Islet precursor cell (in vitro differentiated cells): ENCODE measurements around the gene CYB5D1.

Experiments
- DNase-seq: peaks from one replicate; pipeline ENCODE4 v3.0.0-alpha.2; 2018

CYB5D1 gene

DNA sequence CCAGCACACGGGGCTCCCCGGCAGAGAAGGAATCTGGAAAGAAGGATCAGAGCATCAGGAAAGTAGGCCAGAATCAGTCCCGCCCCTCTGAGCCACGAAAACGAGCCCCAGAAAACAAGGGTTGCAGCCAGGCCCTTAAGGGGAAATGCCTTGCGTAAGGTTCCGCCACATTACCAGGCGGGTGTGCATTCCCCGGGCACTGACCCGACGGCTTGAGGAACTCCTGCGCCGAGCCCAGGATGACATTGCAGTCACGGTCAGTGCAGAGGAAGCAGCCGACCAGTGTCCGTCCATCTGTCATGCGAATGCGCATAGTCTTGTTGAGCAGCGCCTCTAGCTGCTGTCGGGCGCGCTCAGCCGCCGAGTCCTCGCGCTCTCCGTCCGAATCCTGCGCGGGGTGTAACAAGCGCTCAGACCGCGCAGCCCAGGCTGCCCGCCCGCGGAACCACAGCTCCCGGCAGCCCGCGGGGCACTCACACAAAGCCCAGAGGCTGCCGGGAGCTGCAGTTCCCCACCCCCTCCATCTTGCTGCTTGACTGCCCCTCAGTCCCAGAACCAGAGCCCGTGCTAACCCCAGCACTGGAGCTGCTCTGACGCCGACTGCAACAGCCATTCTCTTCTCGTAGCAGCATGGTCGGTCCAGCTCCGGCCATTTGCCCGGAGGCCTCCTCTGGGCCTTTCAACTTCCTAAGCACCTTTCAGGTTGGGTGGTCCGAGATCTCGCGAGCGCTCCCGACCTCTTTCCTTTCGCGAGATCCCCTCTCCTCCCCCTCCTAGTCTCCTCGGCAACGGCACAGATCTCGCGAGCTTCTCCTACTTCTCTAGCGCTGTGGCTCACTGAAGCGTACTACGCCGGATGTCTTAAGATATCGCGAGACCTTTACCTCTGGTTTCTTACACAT is 741 bp upstream of the CYB5D1 start, which contains the start of gene NAA38:
Gene NAA38, minus strand, starts transcription at position 749 of the 902 bp plus-strand sequence. Its CDS starts 96 bp downstream, at position 653.
- DNase-seq = peak; percentile 100

DNA sequence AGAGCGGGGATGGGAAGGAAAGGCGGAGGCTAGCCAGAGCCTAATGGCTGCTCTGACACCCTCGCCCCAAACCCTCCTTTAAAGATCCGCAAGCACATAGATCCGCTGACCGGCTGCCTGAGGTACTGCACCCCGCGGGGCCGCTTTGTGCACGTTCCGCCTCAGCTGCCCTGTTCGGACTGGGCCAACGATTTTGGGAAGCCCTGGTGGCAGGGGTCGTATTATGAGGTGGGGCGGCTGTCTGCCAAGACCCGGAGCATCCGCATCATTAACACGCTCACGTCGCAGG is 663 bp downstream of the CYB5D1 start:
- DNase-seq = peak; percentile 87

DNA sequence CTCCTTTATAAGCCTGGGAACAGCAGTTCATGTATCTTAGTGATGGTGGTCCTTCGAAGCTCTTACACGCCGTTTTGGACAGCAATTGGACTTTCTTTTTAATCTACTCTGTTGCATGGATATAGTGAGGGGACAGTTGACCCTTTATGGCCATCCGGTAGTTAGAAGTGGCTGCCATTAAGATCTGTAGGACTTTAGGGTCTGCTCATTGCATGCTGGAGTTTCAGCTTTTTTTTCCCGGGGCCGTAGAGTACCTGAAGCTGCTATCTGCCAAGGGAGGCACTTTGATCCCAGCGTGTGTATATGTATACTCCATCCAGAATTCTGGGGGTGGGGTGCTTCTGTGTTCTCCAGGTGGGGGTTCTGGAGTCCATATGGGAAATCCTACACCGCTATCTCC is 1.2 kb downstream of the CYB5D1 start:
- DNase-seq = no peak

DNA sequence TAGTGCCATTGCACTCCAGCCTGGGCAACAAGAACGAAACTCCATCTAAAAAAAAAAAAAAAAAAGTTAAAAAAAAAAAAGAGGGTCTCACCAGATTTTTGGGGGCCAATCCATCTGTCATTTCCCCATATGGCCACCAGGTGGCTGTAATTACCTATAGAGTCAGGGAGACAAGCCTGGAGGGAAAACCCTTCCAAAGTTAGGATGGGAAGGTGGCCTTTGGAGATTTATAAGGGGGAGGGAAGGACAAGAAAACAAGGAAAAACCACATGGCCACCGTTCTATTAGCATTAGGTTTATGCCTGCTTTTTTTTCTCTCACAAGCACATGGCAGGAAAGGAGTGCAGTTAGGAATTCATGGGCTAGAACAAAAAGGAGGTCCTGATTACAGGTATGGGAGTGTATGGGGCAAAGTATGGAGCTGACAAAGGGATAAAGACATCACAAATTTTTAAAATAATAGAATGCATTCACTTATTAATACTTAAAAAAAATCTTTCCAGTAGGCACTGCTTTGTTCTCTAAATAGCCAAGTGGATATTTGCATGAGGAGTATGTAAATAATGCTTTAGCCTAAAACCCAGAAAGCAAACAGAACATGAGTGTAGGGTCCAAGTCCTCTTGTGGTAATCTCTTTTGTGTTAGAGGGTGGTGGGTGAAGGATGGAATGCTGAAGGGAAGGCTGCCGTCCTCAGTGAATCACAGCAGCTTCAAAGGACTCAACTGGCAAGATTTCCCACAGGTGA is 5.1 kb downstream of the CYB5D1 start:
- DNase-seq = peak; percentile 62

DNA sequence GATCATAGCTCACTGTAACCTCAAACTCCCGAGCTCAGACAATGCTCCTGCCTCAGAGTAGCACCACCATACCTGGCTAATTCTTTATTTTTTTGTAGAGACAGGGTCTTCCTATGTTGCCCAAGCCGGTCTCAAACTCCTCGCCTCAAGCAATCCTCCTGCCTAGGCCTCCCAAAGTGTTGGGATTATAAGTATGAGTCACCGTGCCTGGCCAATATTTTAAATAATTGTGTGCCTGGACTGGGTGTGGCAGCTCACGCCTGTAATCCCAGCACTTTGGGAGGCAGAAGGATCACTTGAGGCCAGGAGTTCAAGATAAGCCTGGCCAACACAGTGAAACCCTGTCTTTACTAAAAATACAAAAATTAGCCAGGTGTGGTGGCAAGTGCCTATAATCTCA is 6.6 kb downstream of the CYB5D1 start:
- DNase-seq = peak; percentile 24

DNA sequence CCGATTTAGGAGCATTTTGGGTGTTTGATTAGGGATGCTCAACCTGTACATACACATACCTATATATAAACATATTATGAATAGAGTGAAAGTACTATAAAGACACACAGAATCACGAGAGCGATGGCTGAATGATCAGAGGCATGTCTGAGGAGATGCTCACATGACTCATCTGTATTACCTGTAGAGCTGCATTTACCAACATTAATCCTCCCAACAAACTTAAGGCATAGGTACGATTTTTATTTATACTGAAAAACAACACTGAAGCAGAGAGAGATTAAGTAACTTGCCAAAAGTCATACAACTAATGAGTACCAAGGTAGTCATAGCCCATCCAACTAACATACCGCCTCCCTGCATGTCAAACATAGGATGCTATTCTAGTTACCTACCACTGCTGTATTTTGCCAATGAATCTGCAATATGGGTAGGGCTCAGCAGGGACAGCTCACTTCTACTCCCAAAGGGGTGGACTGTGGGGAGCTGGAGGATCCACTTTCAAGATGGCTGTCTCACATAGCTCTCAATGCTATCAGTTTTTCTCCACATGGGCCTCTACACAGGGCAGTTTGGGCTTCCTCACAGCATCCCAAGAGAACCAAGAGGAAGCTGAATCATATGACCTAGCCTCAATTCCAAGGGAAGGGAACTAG is 7.3 kb downstream of the CYB5D1 start:
- DNase-seq = peak; percentile 21

DNA sequence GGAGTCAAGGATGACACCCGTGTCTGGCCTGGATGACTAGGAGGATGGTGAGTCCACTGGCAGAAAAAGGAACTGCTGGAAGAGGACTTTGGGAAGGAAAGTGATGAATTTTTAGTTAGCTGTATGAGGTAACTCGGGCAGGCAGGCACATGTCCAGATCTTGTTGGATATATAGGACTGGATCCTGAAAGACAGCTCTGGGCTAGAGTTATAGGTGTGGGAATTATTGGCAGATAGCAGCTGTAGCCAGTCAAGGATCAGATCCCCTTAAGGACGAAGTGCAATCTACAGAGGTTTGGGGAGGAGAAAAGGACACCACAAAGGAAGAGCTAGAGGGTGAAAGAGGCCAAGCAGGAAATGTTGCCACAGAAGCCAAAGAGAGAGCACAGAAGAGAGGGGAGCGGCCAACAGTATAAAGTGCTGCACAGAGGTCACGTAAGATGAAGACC is 10.1 kb downstream of the CYB5D1 start:
- DNase-seq = peak; percentile 49

DNA sequence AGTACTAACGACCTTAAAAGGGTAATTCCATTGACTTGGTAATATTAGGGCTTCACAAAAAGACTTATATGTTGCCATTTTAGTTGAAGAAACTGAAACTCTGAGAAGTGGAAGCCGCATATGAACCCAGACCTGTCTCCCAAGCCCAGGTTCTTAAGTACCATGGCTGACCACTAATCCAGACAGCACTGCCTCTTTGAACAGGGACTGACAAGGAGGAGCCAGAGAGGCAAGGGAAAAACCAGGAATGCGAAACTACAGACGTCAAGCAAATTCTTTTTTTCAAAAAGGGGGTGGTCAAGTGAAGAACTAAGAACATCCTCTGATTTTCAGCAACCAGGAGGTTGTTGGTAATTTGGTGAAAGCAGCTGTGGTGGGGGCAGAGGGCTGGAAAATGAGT is 15.2 kb downstream of the CYB5D1 start:
- DNase-seq = peak; percentile 59

DNA sequence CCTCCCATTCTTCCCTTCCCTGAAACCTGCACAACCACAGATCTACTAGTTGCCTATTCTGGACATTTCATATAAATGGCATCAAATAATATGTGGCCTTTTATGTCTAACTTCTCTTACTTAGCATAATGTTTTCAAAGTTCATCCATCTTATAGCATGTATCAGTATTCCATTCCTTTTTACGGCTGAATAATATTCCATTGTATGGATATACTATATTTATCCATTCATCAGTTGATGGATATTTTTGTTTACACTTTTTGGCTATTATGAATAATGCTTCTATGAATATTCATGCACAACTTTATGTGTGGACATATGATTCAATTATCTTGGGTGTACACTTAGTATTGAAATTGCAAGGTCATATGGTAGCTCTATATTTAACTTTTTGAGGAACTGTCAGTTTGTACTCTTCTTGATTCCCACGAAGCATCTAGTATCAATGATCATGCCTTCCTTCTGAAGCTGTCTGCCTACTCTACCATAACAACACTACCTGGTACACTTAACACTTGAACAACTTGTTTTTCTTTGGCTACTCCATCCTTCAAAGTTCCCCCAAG is 18.1 kb downstream of the CYB5D1 start:
- DNase-seq = no peak

DNA sequence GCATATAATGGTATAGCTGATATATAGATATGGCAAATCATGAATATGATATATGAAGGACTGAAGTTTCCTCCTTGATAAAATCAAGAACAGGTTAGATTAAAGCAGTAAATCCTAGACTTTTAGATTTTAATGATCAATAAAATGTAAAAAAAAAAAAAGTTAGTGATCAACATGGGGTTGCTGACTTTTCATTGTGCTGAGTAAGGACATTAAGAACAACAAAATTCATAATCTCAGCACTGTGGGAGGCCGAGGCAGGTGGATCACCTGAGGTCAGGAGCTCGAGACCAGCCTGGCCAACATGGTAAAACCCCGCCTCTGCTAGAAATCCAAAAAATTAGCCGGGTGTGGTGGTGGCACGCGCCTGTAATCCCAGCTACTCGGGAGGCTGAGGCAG is 20.4 kb downstream of the CYB5D1 start:
- peak; percentile 20 for DNase-seq

DNA sequence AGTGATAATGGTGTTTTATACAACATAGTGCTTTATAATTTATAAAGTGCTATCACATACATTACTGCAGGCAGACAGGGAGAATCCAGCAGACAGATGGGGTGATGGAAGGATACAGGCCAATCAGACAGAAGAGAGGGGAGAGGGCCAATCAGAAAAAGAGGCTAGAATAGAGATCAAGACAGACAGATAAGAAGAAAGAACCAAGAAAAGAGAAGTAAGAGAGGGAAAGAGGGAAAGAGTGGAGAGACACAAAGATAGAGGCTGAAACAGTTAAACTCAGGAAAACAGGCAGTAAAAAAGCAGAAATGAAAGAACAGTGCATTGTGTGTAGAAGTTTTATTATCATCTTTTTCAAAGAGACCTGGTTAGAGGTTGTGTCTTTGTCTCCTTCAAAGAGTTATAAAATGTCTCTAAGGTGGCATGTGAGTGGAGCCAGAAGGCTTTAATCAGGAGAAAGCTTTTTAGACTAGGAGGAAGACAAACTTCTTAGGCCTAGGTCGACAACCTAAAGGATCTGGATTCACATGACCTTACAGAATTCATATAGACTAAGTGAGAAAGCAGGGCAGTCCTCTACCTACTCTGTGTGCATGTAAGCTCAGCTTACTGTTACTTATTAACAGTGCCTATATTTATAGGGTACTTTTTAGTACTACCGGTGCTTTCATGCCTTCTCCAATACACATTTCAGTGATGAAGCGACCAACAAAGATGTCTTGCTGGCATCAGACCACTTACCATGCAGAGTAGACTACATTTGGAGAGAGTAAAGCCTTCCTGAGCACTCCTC is 22.5 kb downstream of the CYB5D1 start:
- peak; percentile 26 for DNase-seq

DNA sequence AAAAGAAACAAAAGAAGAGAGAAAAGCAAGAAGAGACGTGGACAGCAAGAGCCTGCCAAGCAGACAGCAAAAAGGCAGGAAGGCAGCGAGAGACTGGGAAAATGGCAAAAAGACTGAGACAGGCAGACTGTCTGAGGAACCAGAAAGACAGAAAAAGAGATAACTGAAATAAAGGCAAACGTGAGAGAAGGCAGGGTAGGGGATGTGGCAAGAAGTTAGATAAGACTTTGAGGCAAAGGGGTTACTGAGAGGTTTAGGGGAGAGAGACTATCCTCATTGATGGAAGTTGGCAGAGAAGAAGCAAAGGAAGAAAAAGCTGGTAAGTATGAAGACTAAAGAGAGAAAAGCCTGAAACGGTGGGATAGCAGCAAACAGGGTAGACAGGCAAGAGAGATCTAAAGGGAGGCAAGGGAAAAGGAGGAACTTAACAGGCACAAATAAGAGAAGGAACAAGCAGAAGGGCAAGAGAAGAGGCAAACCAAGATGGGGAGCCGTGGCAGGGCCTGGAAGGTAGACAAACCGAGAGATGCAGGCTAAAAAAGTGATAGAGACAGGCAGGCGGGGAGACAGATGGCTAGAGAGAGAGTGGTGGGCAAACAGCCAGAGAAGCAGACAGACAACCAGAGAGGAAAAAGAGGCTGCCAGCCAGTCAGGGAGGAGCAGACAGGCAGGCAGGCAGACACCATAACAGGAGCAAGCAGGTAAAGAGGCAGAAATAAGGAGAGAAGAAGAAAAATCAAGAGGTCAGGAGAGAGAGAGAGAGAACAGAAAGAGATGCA is 23.7 kb downstream of the CYB5D1 start:
- peak; percentile 35 for DNase-seq

DNA sequence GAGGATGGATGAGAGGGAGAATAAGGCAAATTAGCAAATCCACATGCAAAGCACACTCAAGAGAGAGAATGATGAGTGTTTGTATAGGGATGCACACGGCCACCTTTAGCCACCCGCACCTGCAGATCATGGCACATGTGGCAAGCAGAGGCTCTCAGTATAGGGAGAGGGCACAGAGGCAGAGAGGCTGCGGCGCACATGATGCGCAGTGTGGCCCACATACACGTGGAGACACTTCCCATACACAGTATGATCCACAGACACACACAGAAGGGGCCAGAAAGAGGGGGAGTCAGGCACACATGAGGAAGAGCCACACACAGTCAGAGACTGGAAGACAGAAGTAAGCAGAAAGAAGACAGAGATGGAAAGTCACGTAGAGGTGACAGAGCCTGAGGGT is 24.3 kb downstream of the CYB5D1 start:
- DNase-seq = peak; percentile 46

DNA sequence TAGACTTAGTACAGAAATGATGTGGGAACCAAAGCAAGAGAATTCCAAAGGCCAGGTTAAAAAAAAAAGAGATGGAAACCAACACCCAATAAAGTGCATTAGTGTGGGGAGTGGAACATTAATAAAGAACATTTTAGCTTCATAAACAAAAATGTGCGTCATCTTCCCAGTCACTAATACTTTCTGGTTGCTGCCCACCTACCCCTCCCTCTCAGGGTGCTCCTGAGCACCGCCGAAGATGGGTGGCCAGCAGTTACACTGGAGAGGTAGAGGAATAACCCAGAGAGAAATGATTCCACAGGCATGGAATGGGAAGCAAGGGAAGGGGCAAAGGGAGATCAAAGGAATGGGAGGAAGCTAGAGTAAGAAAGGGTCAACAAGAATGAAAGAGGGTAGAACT is 24.8 kb downstream of the CYB5D1 start:
- peak; percentile 41 for DNase-seq

DNA sequence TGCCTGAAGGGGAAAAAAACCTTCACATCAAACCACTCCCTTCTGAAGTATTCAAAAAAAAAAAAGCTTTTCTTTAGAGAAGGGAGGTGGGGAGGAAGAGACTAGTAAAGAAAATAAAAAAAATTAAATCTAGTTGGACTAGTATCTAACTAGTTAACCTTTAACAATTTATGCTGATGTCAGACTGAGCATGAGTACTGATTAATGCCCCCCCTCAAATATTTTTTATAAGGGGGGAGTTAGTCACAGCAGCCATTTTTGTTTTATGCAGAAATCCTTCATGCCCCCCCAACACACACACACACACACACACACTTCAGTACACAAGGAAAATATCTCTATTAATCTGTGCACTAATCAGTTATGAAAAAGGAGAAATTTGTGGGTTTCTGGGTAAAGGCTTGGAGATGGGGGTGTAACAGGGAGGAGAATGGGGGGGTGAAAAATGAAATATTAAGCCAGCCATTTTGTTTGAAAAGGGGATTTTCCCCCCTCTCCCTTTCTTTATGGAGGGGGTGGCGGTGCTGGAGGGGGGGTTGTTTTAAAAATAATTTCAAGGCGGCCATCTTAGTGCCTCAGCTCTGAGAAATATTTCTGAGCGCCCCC is 26.1 kb downstream of the CYB5D1 start:
- peak; percentile 15 for DNase-seq

DNA sequence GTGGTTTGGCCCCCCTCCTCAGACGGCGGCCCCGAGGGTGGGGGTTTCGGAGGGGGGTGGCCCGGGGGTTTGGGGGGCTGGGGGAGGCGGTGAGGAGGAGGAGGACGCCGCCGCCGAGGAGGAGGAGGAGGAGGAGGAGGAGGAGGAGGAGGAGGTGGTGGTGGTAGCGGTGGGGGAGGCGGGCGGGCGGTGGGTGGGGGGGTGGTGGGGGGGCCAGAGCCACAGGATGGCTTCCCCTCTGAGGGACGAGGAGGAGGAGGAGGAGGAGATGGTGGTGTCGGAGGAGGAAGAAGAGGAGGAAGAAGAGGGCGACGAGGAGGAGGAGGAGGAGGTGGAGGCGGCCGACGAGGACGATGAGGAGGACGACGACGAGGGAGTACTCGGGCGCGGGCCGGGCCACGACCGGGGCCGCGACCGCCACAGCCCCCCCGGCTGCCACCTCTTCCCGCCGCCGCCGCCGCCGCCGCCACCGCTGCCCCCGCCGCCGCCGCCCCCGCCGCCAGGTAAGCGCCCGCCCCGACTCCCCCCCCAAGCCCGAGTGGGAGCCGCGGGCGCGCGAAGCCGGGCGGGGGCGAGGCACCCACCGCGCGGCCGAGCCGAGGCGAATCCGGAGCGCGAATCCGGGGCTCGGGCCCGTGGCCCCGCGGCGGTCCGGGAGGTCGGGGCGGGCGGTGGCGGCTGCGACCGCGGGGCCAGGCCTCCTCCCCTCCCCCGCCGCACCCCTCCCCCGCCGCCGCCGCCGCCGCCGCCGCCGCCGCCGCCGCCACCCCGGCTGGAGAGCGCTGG is 27.0 kb downstream of the CYB5D1 start:
- DNase-seq = peak; percentile 58

DNA sequence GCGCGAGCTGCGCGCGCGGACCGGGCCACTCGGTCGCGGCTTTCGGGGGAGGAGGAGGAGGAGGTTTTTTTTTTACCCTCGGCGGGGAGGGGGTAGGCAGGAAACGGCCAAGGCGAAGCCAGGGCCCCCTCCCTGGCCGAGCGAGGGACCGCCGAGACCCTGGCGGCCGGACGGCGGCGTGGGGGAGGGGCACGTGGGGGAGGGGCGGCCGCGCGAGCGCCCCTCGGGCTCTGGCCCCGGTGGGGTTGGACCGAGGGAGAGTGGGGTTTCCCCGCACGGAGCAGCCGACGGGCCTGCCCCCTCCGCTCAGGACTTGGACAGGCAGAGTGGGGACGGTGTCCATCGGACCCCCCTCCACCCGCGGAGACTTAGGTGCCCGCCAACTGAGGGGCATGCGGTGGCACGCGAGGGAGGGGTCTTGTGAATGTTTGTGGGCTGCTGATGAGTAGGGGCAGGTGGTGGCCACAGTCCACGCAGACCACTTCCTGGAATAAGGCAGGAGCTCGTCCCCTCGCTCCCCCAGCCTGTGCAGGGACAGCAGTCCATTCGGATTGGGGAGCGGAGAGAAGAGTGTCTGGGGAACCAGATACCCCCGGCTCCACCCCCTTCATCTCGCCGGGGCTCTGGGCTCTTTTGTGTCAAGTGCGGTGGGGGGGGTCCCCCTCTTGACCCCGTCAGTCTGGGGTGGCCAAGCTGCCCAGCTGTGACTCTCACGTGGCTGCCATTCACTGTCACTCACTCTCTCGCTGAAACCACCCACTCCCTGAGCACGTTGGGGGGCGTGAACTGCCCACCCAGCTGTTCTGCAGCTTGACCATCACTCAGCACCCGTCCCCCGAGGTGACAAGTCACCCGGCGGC is 27.8 kb downstream of the CYB5D1 start:
- DNase-seq = peak; percentile 84

DNA sequence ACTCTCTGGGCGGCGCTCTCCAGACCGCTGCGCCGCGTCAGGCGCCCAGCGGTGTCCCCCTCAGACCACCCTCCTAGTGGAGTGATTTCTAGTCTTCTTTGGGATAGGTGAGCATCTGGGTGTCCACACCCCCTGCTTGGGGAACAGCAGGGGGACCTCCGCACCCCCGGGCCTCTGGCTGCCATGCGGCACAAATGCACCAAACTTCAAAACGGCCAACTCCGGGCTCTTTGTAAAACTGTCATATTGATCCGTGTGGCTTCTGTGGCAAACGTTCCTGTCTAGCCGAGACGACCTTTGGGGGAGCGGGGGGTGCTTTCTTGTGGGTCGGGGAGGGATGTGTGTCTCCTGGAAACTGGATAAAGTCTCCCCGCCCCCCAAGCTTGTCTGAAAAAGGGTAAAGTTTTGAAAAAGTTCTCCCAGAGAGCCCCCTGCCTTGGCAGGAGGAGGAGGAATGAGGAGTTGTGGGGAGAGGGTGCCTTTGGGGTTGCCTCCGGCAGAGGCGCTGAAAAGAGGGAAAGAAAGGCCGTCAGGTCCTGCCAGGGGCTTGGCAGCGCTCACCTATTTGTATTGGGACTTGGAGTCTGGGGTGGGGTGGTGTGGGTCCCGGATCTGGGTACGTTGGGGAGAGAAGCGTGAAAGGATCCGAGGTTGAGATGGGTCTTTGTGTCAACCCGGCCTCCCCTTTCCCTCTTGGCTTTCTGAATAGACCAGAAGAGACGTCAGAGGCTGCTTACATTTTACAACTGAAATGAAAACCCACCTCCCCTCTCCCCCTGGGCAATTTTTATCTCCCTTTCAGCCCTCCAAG is 28.6 kb downstream of the CYB5D1 start:
- DNase-seq = peak; percentile 76
